Heart right ventricle (tissue), 16 donors: ENCODE measurements around the gene MCL1. TPM values are rescaled to one million over a fixed set of nuclear protein-coding genes. Genes with fewer than 3 reads are reported as not detected.
"Not testable (repeated sequence)": the region's sequence is repeated elsewhere in the genome, so short reads cannot be mapped to it uniquely, and the experiment has no call there.

Source experiments
- ATAC-seq, 8 donors: fragments of 200-7000 bp; cut with Tn5 transposase; one replicate each; pipeline ENCODE4 v1.9.1; 2020; ENCODE audit warnings: mild to moderate bottlenecking in 8 of 8, moderate library complexity in 8 of 8, moderate number of reproducible peaks in 1 of 8
- DNase-seq, 2 donors: peaks; one replicate each; pipeline ENCODE4 v3.0.0-alpha.2; 2020
- H3K27ac ChIP-seq, 10 donors: fragments of 200-600 bp; sonication (generic) in 2 of 10; one replicate each; pipeline versions ENCODE4 v1.5.0 to v1.8.0; 2020 to 2022; ENCODE audit warnings: mild to moderate bottlenecking in 3 of 10
- H3K27me3 ChIP-seq, 7 donors: fragments of 200-600 bp; one replicate each; pipeline ENCODE4 v1.8.0; 2021 to 2022; ENCODE audit warnings: mild to moderate bottlenecking in 2 of 7
- H3K36me3 ChIP-seq, 9 donors: fragments of 200-600 bp; sonication (generic) in 1 of 9; one replicate each; pipeline versions ENCODE4 v1.5.0 to v1.8.0; 2020 to 2022; ENCODE audit warnings: mild to moderate bottlenecking in 2 of 9
- H3K4me1 ChIP-seq, 9 donors: fragments of 200-600 bp; sonication (generic) in 1 of 9; one replicate each; pipeline versions ENCODE4 v1.5.0 to v1.8.0; 2020 to 2022; ENCODE audit warnings: mild to moderate bottlenecking in 4 of 9
- H3K4me3 ChIP-seq, 10 donors: fragments of 200-600 bp; sonication (generic) in 2 of 10; one replicate each; pipeline versions ENCODE4 v1.5.0 to v1.8.0; 2020 to 2022; ENCODE audit warnings: mild to moderate bottlenecking in 7 of 10, moderate library complexity in 2 of 10
- H3K9me3 ChIP-seq, 11 donors: fragments of 200-600 bp in 10 of 11; sonication (generic) in 2 of 11; one replicate each; pipeline versions ENCODE4 v1.5.0 to v1.8.0; 2013 to 2022; ENCODE audit warnings: mild to moderate bottlenecking in 2 of 11, control low read depth in 1 of 11, moderate library complexity in 1 of 11
- WGBS, 2 donors: extraction: QIAGEN DNeasy Blood & Tissue Kit; methylation state at CpG; one replicate each; pipeline ENCODE4 v1.1.7; 2013; ENCODE audit warnings: inconsistent platforms in 1 of 2; 5-methylcytosine and 5-hydroxymethylcytosine counted together
- intact Hi-C, 10 donors: fragments of 100-400 bp; cut with DNase I; formaldehyde crosslinking; loops; one replicate each; pipeline versions ENCODE4 v1.11.1 to v1.14.2; 2022
- polyA plus RNA-seq, 2 donors: library from polyadenylated mRNA; stranded (reverse); fragments of 200-250 nt; gene quantifications; one replicate each; pipeline ENCODE4 v1.2.3, GENCODE V29; 2013
- total RNA-seq, 10 donors: library from RNA; stranded (reverse); fragmentation: NEBNext Ultra II Directional in 3 of 10; extraction: Animal tissue kit (Norgen Biotek cat#: 25700) in 3 of 10; gene quantifications; one replicate each; pipeline versions ENCODE4 v1.2.1 to v1.2.4, GENCODE V29; 2021 to 2023
- TF ChIP-seq, protein P1 (sequence below), 9 donors: fragments of 200-600 bp; sonication (generic) in 2 of 9; IDR thresholded peaks; one replicate each; pipeline versions ENCODE4 v1.5.0 to v1.8.0; 2021 to 2022; ENCODE audit warnings: antibody characterized with exemption in 9 of 9, mild to moderate bottlenecking in 5 of 9, moderate library complexity in 1 of 9
- donor health status: Arrhythmogenic right ventricular cardiomyopathy.
- donor health status: ischemic (EF 13 %, LVEDD 7.1; RV severe dilation, severe dysfunction).
- donor health status: healthy with polysubstance abuse.
- donor health status: DM: no; HTN: yes; CAD: no.
- donor health status: DM: no; HTN: no; CAD: no.
- donor health status: ischemic (EF 25% LVEDD 6.9; RV normal size, moderate dysfunction).
- donor health status: ischemic (EF 25% LVEDD 5.7; RV mildly dilated, moderate dysfunction).
- donor health status: healthy.
- donor health status: DM: yes; HTN: yes; CAD: no.
- donor health status: Ischemic cardiomyopathy.
- donor health status: ischemic (EF 35%, LVEDD 5.7; RV mildly dilated, moderate dysfunction).
- donor health status: nonischemic (EF 11% LVEDD 7.7; RV severe dilation, severe dysfunction).
- donor health status: DM: yes; HTN: yes; CAD: no.
- donor health status: PGD.
- donor health status: ischemic (EF 29% LVEDD 5.4; RV normal size, mild dysfunction).
- donor health status: nonischemic (EF 23%, LVEDD 6.1; RV moderate dilation, normal function).

Gene MCL1
- total and polyA plus RNA-seq, 12 donors: 54.3 to 155 (median 115) TPM

GRCh38 chr1:150606463-150607142 lies 27.2 kb upstream of the MCL1 start:
- TF ChIP-seq, protein P1, sequence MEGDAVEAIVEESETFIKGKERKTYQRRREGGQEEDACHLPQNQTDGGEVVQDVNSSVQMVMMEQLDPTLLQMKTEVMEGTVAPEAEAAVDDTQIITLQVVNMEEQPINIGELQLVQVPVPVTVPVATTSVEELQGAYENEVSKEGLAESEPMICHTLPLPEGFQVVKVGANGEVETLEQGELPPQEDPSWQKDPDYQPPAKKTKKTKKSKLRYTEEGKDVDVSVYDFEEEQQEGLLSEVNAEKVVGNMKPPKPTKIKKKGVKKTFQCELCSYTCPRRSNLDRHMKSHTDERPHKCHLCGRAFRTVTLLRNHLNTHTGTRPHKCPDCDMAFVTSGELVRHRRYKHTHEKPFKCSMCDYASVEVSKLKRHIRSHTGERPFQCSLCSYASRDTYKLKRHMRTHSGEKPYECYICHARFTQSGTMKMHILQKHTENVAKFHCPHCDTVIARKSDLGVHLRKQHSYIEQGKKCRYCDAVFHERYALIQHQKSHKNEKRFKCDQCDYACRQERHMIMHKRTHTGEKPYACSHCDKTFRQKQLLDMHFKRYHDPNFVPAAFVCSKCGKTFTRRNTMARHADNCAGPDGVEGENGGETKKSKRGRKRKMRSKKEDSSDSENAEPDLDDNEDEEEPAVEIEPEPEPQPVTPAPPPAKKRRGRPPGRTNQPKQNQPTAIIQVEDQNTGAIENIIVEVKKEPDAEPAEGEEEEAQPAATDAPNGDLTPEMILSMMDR (IDR thresholded peaks at IDR 0.05): no peak
- intact Hi-C loops: no loop called here
- H3K4me1 ChIP-seq: peaks cover 5 to 51% (median 32%) of the 10 kb centered on the region in 9 donors
- ATAC-seq (no peak), DNase-seq (no peak)
- no peak overlapping the region for H3K4me3 ChIP-seq
- H3K27me3 ChIP-seq: no peaks in the 10 kb centered on the region
- H3K9me3 ChIP-seq: no peaks in the 10 kb centered on the region
- peaks cover 0 to 10% (median 0%) of the 10 kb centered on the region in 9 donors for H3K36me3 ChIP-seq
- peak overlapping the region in 1 of 10 donors; percentile 90 for H3K27ac ChIP-seq
- 97 to 98% methylated on average over 7 of the region's 7 CpGs for WGBS, 2 donors

DNA sequence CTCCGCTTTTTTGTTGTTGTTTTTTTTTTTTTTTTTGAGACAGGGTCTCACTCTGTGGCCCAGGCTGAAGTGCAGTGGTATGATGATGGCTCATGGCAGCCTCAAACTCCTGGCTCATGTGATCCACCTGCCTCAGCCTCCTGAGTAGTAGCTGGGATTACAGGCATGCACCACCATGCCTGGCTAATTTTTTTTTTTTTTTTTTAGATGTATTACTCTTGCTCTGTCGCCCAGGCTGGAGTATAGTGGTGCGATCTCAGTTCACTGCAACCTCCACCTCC lies 26.0 kb upstream of the MCL1 start:
- H3K4me3 ChIP-seq, ATAC-seq, H3K9me3 ChIP-seq, H3K27me3 ChIP-seq, DNase-seq: not testable (repeated sequence)
- Histone ChIP-seq H3K36me3 (peaks cover 0 to 14% (median 0%) of the 10 kb centered on the region in 9 donors), H3K27ac (peak overlapping the region in 7 of 10 donors; percentile 77 to 90 (median 82)), H3K4me1 (peaks cover 0 to 42% (median 22%) of the 10 kb centered on the region in 9 donors)
- intact Hi-C loops: loop anchor here in 1 of 10 donors (2.0 kb wide), 1 partner anchor 25 kb away; no protein-coding TSS in a partner anchor
- WGBS, 2 donors: 98 to 99% methylated on average over 3 of the region's 3 CpGs

- H3K27me3 ChIP-seq: no peaks in the 10 kb centered on the region
- TF ChIP-seq, protein P1 (IDR thresholded peaks at IDR 0.05): no peak
- 94 to 100% methylated on average over 2 of the region's 2 CpGs for WGBS, 2 donors
- peaks cover 0 to 24% (median 0%) of the 10 kb centered on the region in 9 donors for H3K36me3 ChIP-seq
- H3K4me1 ChIP-seq: peaks cover 0 to 30% (median 14%) of the 10 kb centered on the region in 9 donors
- peak overlapping the region; percentile 49 to 90 (median 80) for H3K27ac ChIP-seq
- ATAC-seq (peak in 1 of 8 donors; percentile 5), DNase-seq (no peak)
- intact Hi-C loops: loop anchor here in 1 of 10 donors (2.0 kb wide), 1 partner anchor 23 kb away; no protein-coding TSS in a partner anchor
- H3K4me3 ChIP-seq: no peak overlapping the region
- H3K9me3 ChIP-seq: no peaks in the 10 kb centered on the region
Measured at GRCh38 chr1:150604226-150604588, 24.8 kb upstream of the MCL1 start.

GRCh38 chr1:150603711-150604110 lies 24.3 kb upstream of the MCL1 start:
- intact Hi-C loops: loop anchor here in 1 of 10 donors (2.0 kb wide), 1 partner anchor 23 kb away; no protein-coding TSS in a partner anchor
- H3K27me3 ChIP-seq: no peaks in the 10 kb centered on the region

DNA sequence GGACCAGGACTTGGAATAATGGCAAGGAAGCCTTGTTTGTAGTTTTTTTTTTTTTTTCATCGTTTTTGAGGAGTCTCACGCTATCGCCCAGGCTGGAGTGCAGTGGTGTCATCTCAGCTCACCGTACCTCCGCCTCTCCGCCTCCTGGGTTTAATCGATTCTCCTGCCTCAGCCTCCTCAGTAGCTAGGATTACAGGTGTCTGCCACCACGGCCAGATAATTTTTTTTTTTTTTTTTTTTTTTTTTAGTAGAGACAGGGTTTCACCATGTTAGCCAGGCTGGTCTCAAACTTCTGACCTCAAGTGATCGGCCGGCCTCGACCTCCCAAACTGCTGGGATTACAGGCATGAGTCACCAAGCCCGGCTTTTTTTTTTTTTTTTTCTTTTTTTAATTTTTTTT lies 23.0 kb upstream of the MCL1 start:
- peaks cover 0 to 20% (median 5%) of the 10 kb centered on the region in 9 donors for H3K36me3 ChIP-seq
- WGBS, 2 donors: 95 to 97% methylated on average over 12 of the region's 12 CpGs
- H3K4me3 ChIP-seq, H3K27me3 ChIP-seq, ATAC-seq, intact Hi-C loops, DNase-seq, H3K9me3 ChIP-seq, H3K27ac ChIP-seq: not testable (repeated sequence)
- peaks cover 0 to 26% (median 13%) of the 10 kb centered on the region in 9 donors for H3K4me1 ChIP-seq

More at GRCh38 chr1:150603711-150604110, 24.3 kb upstream of the MCL1 start:
- ATAC-seq: no peak
- H3K4me3 ChIP-seq: no peak overlapping the region
- H3K4me1 ChIP-seq: peaks cover 0 to 26% (median 13%) of the 10 kb centered on the region in 9 donors
- no peak for DNase-seq
- H3K36me3 ChIP-seq: peaks cover 0 to 24% (median 0%) of the 10 kb centered on the region in 9 donors
- H3K9me3 ChIP-seq: no peaks in the 10 kb centered on the region
- TF ChIP-seq, protein P1 (IDR thresholded peaks at IDR 0.05): no peak
- WGBS, 2 donors: 88 to 89% methylated on average over 3 of the region's 3 CpGs
- peak overlapping the region in 8 of 10 donors; percentile 49 to 90 (median 82) for H3K27ac ChIP-seq
